ENCODE measurements around the gene DBF4B. TPM values are rescaled to one million over a fixed set of nuclear protein-coding genes. Genes with fewer than 3 reads are reported as not detected.

DBF4B gene
- total RNA-seq, 1 donor = 2.2 TPM

DNA sequence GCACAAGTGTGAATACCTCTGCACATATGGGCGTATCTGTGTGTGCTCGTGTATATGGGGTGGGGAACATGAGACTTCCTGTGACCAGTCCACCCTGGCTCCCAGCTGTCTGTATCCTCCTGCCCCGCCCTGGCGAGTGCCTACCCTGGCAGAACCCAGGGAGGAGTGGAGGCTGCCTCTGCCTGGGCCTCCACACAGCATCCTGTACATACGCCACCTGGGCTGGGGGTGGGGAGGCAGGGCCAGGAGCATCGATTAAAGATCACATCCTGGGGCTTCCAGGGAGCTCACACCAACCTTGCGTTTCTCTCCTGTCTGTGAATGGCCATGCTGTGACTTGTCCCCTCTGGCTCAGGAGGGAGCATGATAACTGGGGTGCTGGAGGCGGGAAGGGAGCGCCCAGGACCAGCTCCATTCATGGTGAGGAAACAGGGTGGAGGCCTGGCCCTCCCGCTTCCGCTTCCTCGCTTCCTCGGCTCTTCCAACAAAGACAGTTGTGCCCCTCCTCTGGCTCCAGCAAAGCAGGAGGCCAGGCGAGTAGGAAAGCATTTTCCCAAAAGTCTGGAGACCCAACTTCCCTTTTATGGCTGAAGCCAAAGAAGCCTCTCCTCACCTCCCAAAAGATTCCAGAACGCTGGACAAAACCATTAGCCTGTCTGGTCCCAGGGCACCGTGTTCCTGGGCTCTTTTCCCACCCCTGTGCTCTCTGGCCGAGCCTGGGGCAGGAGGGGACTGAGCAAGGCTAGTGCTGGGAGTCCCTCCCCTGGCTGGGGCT is 73.3 kb downstream of the DBF4B start:
- no peaks in the 10 kb centered on the region for H3K36me3 ChIP-seq (ENCODE audit: insufficient read depth, low read length)
- no peak for DNase-seq (ENCODE audit: insufficient read length, low spot score, missing footprints)
- no peak overlapping the region for H3K4me3 ChIP-seq (ENCODE audit: insufficient read depth, low read length)
- H3K79me2 ChIP-seq (ENCODE audit: insufficient read depth, low read length) = no peaks in the 10 kb centered on the region
- no peak overlapping the region for H3K4me2 ChIP-seq (ENCODE audit: insufficient read depth, low read length)
- no peak for TF ChIP-seq CTCF (IDR thresholded peaks at IDR 0.05; ENCODE audit: extremely low read depth, low read depth, low read length)
- H4K20me1 ChIP-seq (ENCODE audit: insufficient read depth, low read length) = no peaks in the 10 kb centered on the region
- no peak overlapping the region for H3K27ac ChIP-seq (ENCODE audit: low read depth, low read length)
- no peaks in the 10 kb centered on the region for H3K27me3 ChIP-seq (ENCODE audit: insufficient read depth, low read length)
- no peaks in the 10 kb centered on the region for H3K9me3 ChIP-seq (ENCODE audit: low read depth, low read length)
- peak overlapping the region; percentile 56 for H2AFZ ChIP-seq (ENCODE audit: low read length)
- H3K4me1 ChIP-seq (ENCODE audit: insufficient read depth, low read length) = no peaks in the 10 kb centered on the region

- Histone ChIP-seq H3K36me3 (ENCODE audit: insufficient read depth, low read length) (no peaks in the 10 kb centered on the region), H3K79me2 (ENCODE audit: insufficient read depth, low read length) (no peaks in the 10 kb centered on the region), H4K20me1 (ENCODE audit: insufficient read depth, low read length) (no peaks in the 10 kb centered on the region), H3K27ac (ENCODE audit: low read depth, low read length) (no peak overlapping the region), H2AFZ (ENCODE audit: low read length) (peak overlapping the region; percentile 56), H3K9me3 (ENCODE audit: low read depth, low read length) (no peaks in the 10 kb centered on the region), H3K4me3 (ENCODE audit: insufficient read depth, low read length) (no peak overlapping the region), H3K4me1 (ENCODE audit: insufficient read depth, low read length) (no peaks in the 10 kb centered on the region), H3K4me2 (ENCODE audit: insufficient read depth, low read length) (no peak overlapping the region), H3K27me3 (ENCODE audit: insufficient read depth, low read length) (no peaks in the 10 kb centered on the region)
- no peak for TF ChIP-seq CTCF (IDR thresholded peaks at IDR 0.05; ENCODE audit: extremely low read depth, low read depth, low read length)
- peak; percentile 62 for DNase-seq (ENCODE audit: insufficient read length, low spot score, missing footprints)
Measured at GRCh38 chr17:44782326-44782850, 73.9 kb downstream of the DBF4B start.

- Histone ChIP-seq H2AFZ (ENCODE audit: low read length) (no peak overlapping the region), H3K36me3 (ENCODE audit: insufficient read depth, low read length) (no peaks in the 10 kb centered on the region), H3K79me2 (ENCODE audit: insufficient read depth, low read length) (no peaks in the 10 kb centered on the region), H4K20me1 (ENCODE audit: insufficient read depth, low read length) (no peaks in the 10 kb centered on the region), H3K27ac (ENCODE audit: low read depth, low read length) (no peak overlapping the region), H3K4me1 (ENCODE audit: insufficient read depth, low read length) (no peaks in the 10 kb centered on the region), H3K4me2 (ENCODE audit: insufficient read depth, low read length) (no peak overlapping the region), H3K4me3 (ENCODE audit: insufficient read depth, low read length) (no peak overlapping the region), H3K27me3 (ENCODE audit: insufficient read depth, low read length) (no peaks in the 10 kb centered on the region), H3K9me3 (ENCODE audit: low read depth, low read length) (no peaks in the 10 kb centered on the region)
- no peak for TF ChIP-seq CTCF (IDR thresholded peaks at IDR 0.05; ENCODE audit: extremely low read depth, low read depth, low read length)
- peak; percentile 63 for DNase-seq (ENCODE audit: insufficient read length, low spot score, missing footprints)
Measured at GRCh38 chr17:44785921-44786320, 77.5 kb downstream of the DBF4B start.

DNA sequence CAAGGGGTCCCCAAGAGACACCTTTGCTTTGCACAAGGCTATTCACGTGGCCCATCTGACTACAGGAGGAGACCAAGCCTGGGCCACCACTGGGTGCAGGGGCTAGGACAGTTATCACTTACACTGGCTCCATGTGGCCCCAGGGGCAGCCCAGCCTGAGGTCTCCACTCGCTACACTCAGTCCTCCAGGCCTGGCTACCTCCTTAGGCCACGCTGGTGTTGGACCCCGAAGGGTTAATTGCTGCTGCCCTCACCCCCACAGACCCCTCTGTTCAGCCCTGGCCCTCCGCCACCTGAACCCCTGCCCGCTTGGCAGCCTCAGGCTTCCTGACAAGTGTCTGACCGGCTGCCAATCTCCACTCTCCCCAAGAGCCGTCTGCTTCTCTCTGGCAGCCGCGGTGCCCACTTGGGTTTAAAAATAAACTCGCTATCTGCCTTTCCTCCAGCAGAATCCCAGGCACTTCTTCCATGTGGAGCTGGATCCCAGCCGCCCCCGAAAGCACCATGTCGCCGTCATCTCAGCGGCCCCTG is 78.2 kb downstream of the DBF4B start:
- Histone ChIP-seq H3K79me2 (ENCODE audit: insufficient read depth, low read length) (no peaks in the 10 kb centered on the region), H3K4me2 (ENCODE audit: insufficient read depth, low read length) (no peak overlapping the region), H3K27ac (ENCODE audit: low read depth, low read length) (no peak overlapping the region), H3K27me3 (ENCODE audit: insufficient read depth, low read length) (no peaks in the 10 kb centered on the region), H2AFZ (ENCODE audit: low read length) (no peak overlapping the region), H3K4me1 (ENCODE audit: insufficient read depth, low read length) (no peaks in the 10 kb centered on the region), H4K20me1 (ENCODE audit: insufficient read depth, low read length) (no peaks in the 10 kb centered on the region), H3K4me3 (ENCODE audit: insufficient read depth, low read length) (no peak overlapping the region), H3K9me3 (ENCODE audit: low read depth, low read length) (no peaks in the 10 kb centered on the region), H3K36me3 (ENCODE audit: insufficient read depth, low read length) (no peaks in the 10 kb centered on the region)
- peak; percentile 48 for DNase-seq (ENCODE audit: insufficient read length, low spot score, missing footprints)
- TF ChIP-seq CTCF (IDR thresholded peaks at IDR 0.05; ENCODE audit: extremely low read depth, low read depth, low read length) = no peak

Data from osteoblast (primary cell).